Fibroblast of skin of left quadriceps (primary cell): Measurements from ENCODE around the gene HRH3.

Source experiments
- DNase-seq, 2 experiments: peaks; one replicate each; pipeline ENCODE4 v3.0.0-alpha.2; 2013; ENCODE audit warnings: low read depth in 2 of 2

Gene HRH3

GRCh38 chr20:62219992-62220665 lies at the start of gene HRH3:
TSS of gene HRH3 (minus strand) at chr20:62220278. CDS start at chr20:62219970, 308 bp downstream.
- DNase-seq: no peak

GRCh38 chr20:62269871-62270270 lies 49.8 kb upstream of the HRH3 start:
- DNase-seq: no peak

GRCh38 chr20:62269378-62269777 lies 49.3 kb upstream of the HRH3 start:
- DNase-seq: no peak

- DNase-seq: no peak
Observed at GRCh38 chr20:62268228-62268900, 48.3 kb upstream of the HRH3 start.

GRCh38 chr20:62267543-62267942 lies 47.5 kb upstream of the HRH3 start:
- no peak for DNase-seq

- DNase-seq: no peak
Observed at GRCh38 chr20:62266851-62267250, 46.8 kb upstream of the HRH3 start.

GRCh38 chr20:62266340-62266739 lies 46.3 kb upstream of the HRH3 start:
- DNase-seq: no peak

GRCh38 chr20:62265365-62265764 lies 45.3 kb upstream of the HRH3 start:
- no peak for DNase-seq

- DNase-seq: no peak
Observed at GRCh38 chr20:62263396-62263795, 43.3 kb upstream of the HRH3 start.

- DNase-seq: no peak
Observed at GRCh38 chr20:62262064-62262463, 42.0 kb upstream of the HRH3 start.

- no peak for DNase-seq
Observed at GRCh38 chr20:62259294-62259565, 39.2 kb upstream of the HRH3 start.

- peak; percentile 30 to 32 for DNase-seq
Observed at GRCh38 chr20:62258499-62259293, 38.6 kb upstream of the HRH3 start.

- DNase-seq: no peak
Observed at GRCh38 chr20:62255976-62256375, 35.9 kb upstream of the HRH3 start.

- DNase-seq: no peak
Observed at GRCh38 chr20:62254021-62254724, 34.1 kb upstream of the HRH3 start.

- no peak for DNase-seq
Observed at GRCh38 chr20:62253398-62253797, 33.3 kb upstream of the HRH3 start.

GRCh38 chr20:62252342-62252966 lies 32.4 kb upstream of the HRH3 start:
- no peak for DNase-seq

GRCh38 chr20:62248890-62249560 lies 28.9 kb upstream of the HRH3 start:
- no peak for DNase-seq

- DNase-seq: no peak
Observed at GRCh38 chr20:62246872-62247652, 27.0 kb upstream of the HRH3 start.

- no peak for DNase-seq
Observed at GRCh38 chr20:62246431-62246830, 26.4 kb upstream of the HRH3 start.

GRCh38 chr20:62245911-62246280 lies 25.8 kb upstream of the HRH3 start:
- no peak for DNase-seq
